ENCODE results near the gene NATD1.

DNA sequence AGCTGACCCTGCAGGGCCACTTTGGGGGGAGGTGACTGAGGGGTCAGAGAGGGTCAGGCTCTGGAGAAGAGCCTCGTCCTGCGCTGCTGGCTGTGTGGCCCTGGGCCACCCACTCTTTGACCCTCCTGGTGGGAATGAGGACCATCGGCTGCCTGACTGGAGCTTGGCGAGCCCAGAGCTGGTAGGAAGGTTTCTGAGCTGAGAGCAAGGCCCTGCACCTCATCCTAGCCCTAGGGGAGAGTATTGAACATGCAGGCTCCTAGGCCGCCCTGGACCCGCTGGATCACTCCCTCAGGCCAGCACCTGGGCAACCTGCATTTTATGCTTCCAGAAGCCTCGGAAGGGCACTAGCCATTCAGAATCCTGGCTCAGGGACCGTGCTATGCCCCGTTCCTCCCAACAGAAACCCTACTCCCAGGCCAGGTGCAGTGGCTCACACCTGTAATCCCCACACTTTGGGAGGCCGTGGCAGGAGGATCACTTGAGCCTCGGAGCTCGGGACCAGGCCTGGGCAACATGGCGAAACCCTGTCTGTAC lies 45.8 kb upstream of the NATD1 start:
- TF ChIP-seq SMARCE1 (IDR thresholded peaks at IDR 0.05) (no peak), ARHGAP35 (IDR thresholded peaks at IDR 0.05; ENCODE audit: partially characterized antibody) (no peak), TBL1XR1 (IDR thresholded peaks at IDR 0.05; ENCODE audit: low read length in 2 of 2) (no peak), EZH2 (IDR thresholded peaks at IDR 0.05; ENCODE audit: borderline replicate concordance, low read depth, low read length) (no peak), ZNF274 (IDR thresholded peaks at IDR 0.05; ENCODE audit: borderline replicate concordance, low read depth, low read length) (no peak), SAFB2 (IDR thresholded peaks at IDR 0.05; ENCODE audit: borderline replicate concordance, low read depth, low read length, severe bottlenecking) (no peak), RBM22 (IDR thresholded peaks at IDR 0.05; ENCODE audit: low read depth, low read length, poor library complexity, severe bottlenecking) (no peak), ZNF12 (CRISPR knock-in tag; IDR thresholded peaks at IDR 0.05) (no peak), ELF4 (CRISPR knock-in tag; IDR thresholded peaks at IDR 0.05) (no peak), POLR2AphosphoS5 (IDR thresholded peaks at IDR 0.05; ENCODE audit: control insufficient read depth, insufficient read depth, low read depth, low read length) (no peak), MAFK (IDR thresholded peaks at IDR 0.05; ENCODE audit: low read length) (no peak)
- TF ChIP-seq, protein P1, sequence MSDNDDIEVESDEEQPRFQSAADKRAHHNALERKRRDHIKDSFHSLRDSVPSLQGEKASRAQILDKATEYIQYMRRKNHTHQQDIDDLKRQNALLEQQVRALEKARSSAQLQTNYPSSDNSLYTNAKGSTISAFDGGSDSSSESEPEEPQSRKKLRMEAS (CRISPR knock-in tag; IDR thresholded peaks at IDR 0.05) = no peak
- TF ChIP-seq, protein P2, sequence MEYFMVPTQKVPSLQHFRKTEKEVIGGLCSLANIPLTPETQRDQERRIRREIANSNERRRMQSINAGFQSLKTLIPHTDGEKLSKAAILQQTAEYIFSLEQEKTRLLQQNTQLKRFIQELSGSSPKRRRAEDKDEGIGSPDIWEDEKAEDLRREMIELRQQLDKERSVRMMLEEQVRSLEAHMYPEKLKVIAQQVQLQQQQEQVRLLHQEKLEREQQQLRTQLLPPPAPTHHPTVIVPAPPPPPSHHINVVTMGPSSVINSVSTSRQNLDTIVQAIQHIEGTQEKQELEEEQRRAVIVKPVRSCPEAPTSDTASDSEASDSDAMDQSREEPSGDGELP (CRISPR knock-in tag; IDR thresholded peaks at IDR 0.05; ENCODE audit: borderline replicate concordance) = no peak

Measured in K562 (cell line).